GM10266 (cell line): ENCODE data around the gene ALDH3B1.
"Not testable (repeated sequence)": the region's sequence is repeated elsewhere in the genome, so short reads cannot be mapped to it uniquely, and the experiment has no call there.

ENCODE experiments used
- DNase-seq: peaks from one replicate; pipeline ENCODE4 v3.0.0; 2012; ENCODE audit errors: extremely low spot score
- CTCF ChIP-seq: IDR thresholded peaks from 2 replicates; pipeline ENCODE4 v1.5.1; 2012; ENCODE audit warnings: mild to moderate bottlenecking, low read depth; ENCODE audit not compliant: control insufficient read depth, insufficient read depth; ENCODE audit errors: missing control alignments

ALDH3B1 gene

GRCh38 chr11:68010090-68011041, at the start of gene ALDH3B1:
Gene ALDH3B1, plus strand, starts transcription at chr11:68010327. Its CDS starts 4,971 bp downstream, at chr11:68015298.
- DNase-seq = no peak

GRCh38 chr11:67963217-67963616, 46.9 kb upstream of the ALDH3B1 start:
- not testable (repeated sequence) for DNase-seq

More at GRCh38 chr11:68010090-68011041, at the start of gene ALDH3B1:
- TF ChIP-seq CTCF = no peak

- not testable (repeated sequence) for DNase-seq
Observed at GRCh38 chr11:67963879-67964278, 46.2 kb upstream of the ALDH3B1 start.

GRCh38 chr11:67964746-67965145, 45.4 kb upstream of the ALDH3B1 start:
- not testable (repeated sequence) for DNase-seq

GRCh38 chr11:67965830-67966348, 44.2 kb upstream of the ALDH3B1 start:
- DNase-seq = not testable (repeated sequence)

- DNase-seq = not testable (repeated sequence)
Observed at GRCh38 chr11:67974746-67975145, 35.4 kb upstream of the ALDH3B1 start.

GRCh38 chr11:67978766-67979418, 31.2 kb upstream of the ALDH3B1 start:
- not testable (repeated sequence) for DNase-seq

- not testable (repeated sequence) for DNase-seq
Observed at GRCh38 chr11:67981226-67981625, 28.9 kb upstream of the ALDH3B1 start.

GRCh38 chr11:67982255-67982857, 27.8 kb upstream of the ALDH3B1 start:
- DNase-seq = not testable (repeated sequence)

- TF ChIP-seq CTCF = no peak
- DNase-seq = no peak
Observed at GRCh38 chr11:67983951-67984350, 26.2 kb upstream of the ALDH3B1 start.

GRCh38 chr11:67985302-67985701, 24.8 kb upstream of the ALDH3B1 start:
- DNase-seq = not testable (repeated sequence)

- DNase-seq = not testable (repeated sequence)
Observed at GRCh38 chr11:67990546-67991346, 19.4 kb upstream of the ALDH3B1 start.

GRCh38 chr11:67991347-67992121, 18.6 kb upstream of the ALDH3B1 start:
- DNase-seq = not testable (repeated sequence)
